HepG2 (cell line): ENCODE results near the gene SLC25A19. TPM values are rescaled to one million over a fixed set of nuclear protein-coding genes. Genes with fewer than 3 reads are reported as not detected.

Experiments
- ADNP ChIP-seq: sonication (generic); formaldehyde crosslinking; IDR thresholded peaks from 2 replicates; pipeline ENCODE4 v1.4.0; 2020; ENCODE audit warnings: missing genetic modification reagents
- ARHGAP35 ChIP-seq: sonication (generic); formaldehyde crosslinking; IDR thresholded peaks from 2 replicates; pipeline ENCODE4 v1.9.0; 2022; ENCODE audit warnings: mild to moderate bottlenecking, inconsistent platforms, moderate library complexity, missing genetic modification reagents, borderline replicate concordance
- DNMT3B ChIP-seq: conservative IDR thresholded peaks from 2 replicates; pipeline ENCODE4 v1.6.1; 2016; ENCODE audit warnings: missing biosample characterization, control low read depth
- FLYWCH1 ChIP-seq: sonication (generic); formaldehyde crosslinking; IDR thresholded peaks from 2 replicates; pipeline ENCODE4 v1.8.1; 2023; ENCODE audit warnings: mild to moderate bottlenecking, missing genetic modification reagents
- GATAD2A ChIP-seq: IDR thresholded peaks from 2 replicates; pipeline ENCODE4 v1.6.1; 2016
- GLI4 ChIP-seq: sonication (generic); formaldehyde crosslinking; IDR thresholded peaks from 2 replicates; pipeline ENCODE4 v1.5.1; 2020; ENCODE audit warnings: missing genetic modification reagents, mild to moderate bottlenecking, moderate library complexity, borderline replicate concordance
- GPN1 ChIP-seq: sonication (generic); formaldehyde crosslinking; IDR thresholded peaks from 2 replicates; pipeline ENCODE4 v1.5.1; 2020; ENCODE audit warnings: missing genetic modification reagents, borderline replicate concordance
- HNRNPLL ChIP-seq: fragments of 200-400 bp; formaldehyde crosslinking; IDR thresholded peaks from 2 replicates; pipeline ENCODE4 v1.6.1; 2017; ENCODE audit warnings: mild to moderate bottlenecking, low read depth, low read length; ENCODE audit not compliant: poor library complexity, severe bottlenecking
- KAT8 ChIP-seq: IDR thresholded peaks from 2 replicates; pipeline ENCODE4 v1.6.1; 2016; ENCODE audit warnings: missing genetic modification reagents, missing compliant biosample characterization
- KLF13 ChIP-seq: sonication (generic); formaldehyde crosslinking; IDR thresholded peaks from 2 replicates; pipeline ENCODE4 v1.4.0; 2020; ENCODE audit warnings: mild to moderate bottlenecking, missing genetic modification reagents
- LCORL ChIP-seq, 2 experiments: fragments of 450-650 bp in 1 of 2; sonication (generic) in 1 of 2; formaldehyde crosslinking in 1 of 2; IDR thresholded peaks; 2 replicates each; pipeline versions ENCODE4 v1.5.0 to v1.6.1; 2017 to 2020; ENCODE audit warnings: antibody characterized with exemption in 1 of 2, missing genetic modification reagents in 1 of 2
- MEIS2 ChIP-seq: sonication (generic); formaldehyde crosslinking; IDR thresholded peaks from 2 replicates; pipeline ENCODE4 v1.9.0; 2021; ENCODE audit warnings: mild to moderate bottlenecking, missing genetic modification reagents
- PTBP1 ChIP-seq: fragments of 200-400 bp; formaldehyde crosslinking; IDR thresholded peaks from 2 replicates; pipeline ENCODE4 v1.6.1; 2018; ENCODE audit warnings: low read length, low read depth; ENCODE audit not compliant: poor library complexity, severe bottlenecking
- RAD21 ChIP-seq: fragments of 450-650 bp; formaldehyde crosslinking; IDR thresholded peaks from 2 replicates; pipeline ENCODE4 v1.5.0; 2020; ENCODE audit warnings: mild to moderate bottlenecking
- RCOR2 ChIP-seq: IDR thresholded peaks from 2 replicates; pipeline ENCODE4 v1.6.1; 2016; ENCODE audit warnings: missing biosample characterization, missing genetic modification reagents
- ZBTB20 ChIP-seq: sonication (generic); formaldehyde crosslinking; IDR thresholded peaks from 2 replicates; pipeline ENCODE4 v1.8.1; 2023; ENCODE audit warnings: missing genetic modification reagents, low read depth, mild to moderate bottlenecking, borderline replicate concordance
- ZFAT ChIP-seq: sonication (generic); formaldehyde crosslinking; conservative IDR thresholded peaks from 2 replicates; pipeline ENCODE4 v1.8.1; 2023; ENCODE audit warnings: missing genetic modification reagents, inconsistent platforms
- ZNF264 ChIP-seq: sonication (generic); formaldehyde crosslinking; IDR thresholded peaks from 2 replicates; pipeline ENCODE4 v1.4.0; 2020; ENCODE audit warnings: missing genetic modification reagents
- ZNF468 ChIP-seq: sonication (generic); formaldehyde crosslinking; IDR thresholded peaks from 2 replicates; pipeline ENCODE4 v1.8.0; 2022; ENCODE audit warnings: mild to moderate bottlenecking, moderate library complexity, missing genetic modification reagents
- ZNF605 ChIP-seq: sonication (generic); formaldehyde crosslinking; IDR thresholded peaks from 2 replicates; pipeline ENCODE4 v1.8.0; 2022; ENCODE audit warnings: mild to moderate bottlenecking, missing genetic modification reagents
- ZNF775 ChIP-seq: sonication (generic); formaldehyde crosslinking; IDR thresholded peaks from 2 replicates; pipeline ENCODE4 v1.4.0; 2020; ENCODE audit warnings: missing genetic modification reagents, mild to moderate bottlenecking, moderate library complexity, borderline replicate concordance
- polyA plus RNA-seq, 8 experiments: library from polyadenylated mRNA; depleted of rRNA in 3 of 8; stranded (reverse) in 7 of 8; unstranded in 1 of 8; fragments of >200 nt; fragmentation: Illumina TruSeq in 4 of 8; extraction: Trizol in 4 of 8; gene quantifications; 2 replicates each; pipeline versions ENCODE4 v1.2.1 to v1.2.3, GENCODE V29; 2011 to 2016; ENCODE audit warnings: low read depth in 4 of 8, missing spikeins in 1 of 8, mixed read lengths in 1 of 8; ENCODE audit not compliant: insufficient read depth in 1 of 8
- total RNA-seq, 5 experiments: library from RNA; depleted of rRNA; stranded (reverse); fragments of >200 nt; fragmentation: Illumina TruSeq; extraction: Trizol; gene quantifications; 2 replicates each; pipeline ENCODE4 v1.2.3, GENCODE V29; 2016; ENCODE audit warnings: low read depth in 1 of 5
- TF ChIP-seq, protein P1 (sequence below): IDR thresholded peaks from 2 replicates; pipeline ENCODE4 v1.6.1; 2016; ENCODE audit warnings: low read depth, missing genetic modification reagents, missing compliant biosample characterization
- TF ChIP-seq, protein P2 (sequence below): sonication (generic); formaldehyde crosslinking; IDR thresholded peaks from 2 replicates; pipeline ENCODE4 v1.4.0; 2020; ENCODE audit warnings: missing genetic modification reagents, borderline replicate concordance
- TF ChIP-seq, protein P3 (sequence below): sonication (generic); formaldehyde crosslinking; IDR thresholded peaks from 2 replicates; pipeline ENCODE4 v1.8.0; 2022; ENCODE audit warnings: mild to moderate bottlenecking, missing genetic modification reagents

The SLC25A19 gene
- total and polyA plus RNA-seq, 2 of the 13 experiments (the other 11 are each of a cell fraction or from before 2014, with no cell fraction given): 24.4 to 41.4 TPM

DNA sequence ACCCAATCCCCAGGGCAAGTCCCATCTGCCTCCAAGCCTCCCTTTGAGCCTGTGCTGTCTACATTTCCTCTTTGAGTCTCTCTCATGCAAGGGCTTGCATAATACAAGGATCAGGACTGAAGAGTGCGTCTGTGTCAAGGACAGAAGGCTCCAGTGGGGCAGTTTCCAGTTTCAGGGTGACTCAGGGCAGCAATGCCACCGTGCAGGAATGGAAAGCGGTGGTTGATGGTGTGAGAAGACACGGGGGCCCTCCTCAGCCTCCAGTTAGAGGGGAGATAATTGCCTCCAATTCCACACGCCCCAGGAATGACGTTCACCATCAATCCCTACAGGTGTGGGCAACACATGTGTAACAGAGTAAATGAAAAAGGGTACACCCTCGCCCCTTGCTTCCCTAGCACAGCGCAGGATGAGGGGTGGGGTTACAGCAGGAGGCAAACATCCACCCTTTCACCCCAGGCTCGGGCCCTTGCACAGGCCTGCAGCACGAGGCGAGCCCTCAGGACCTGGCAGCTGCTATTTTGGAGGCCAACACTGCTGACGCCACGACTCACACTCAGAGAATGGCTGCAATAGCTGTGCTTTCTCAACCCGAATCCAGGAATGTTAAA lies 24.8 kb upstream of the SLC25A19 start (continued):
- no peak for TF ChIP-seq ZBTB20
- no peak for TF ChIP-seq GPN1 (CRISPR knock-in tag)
- TF ChIP-seq, protein P1, sequence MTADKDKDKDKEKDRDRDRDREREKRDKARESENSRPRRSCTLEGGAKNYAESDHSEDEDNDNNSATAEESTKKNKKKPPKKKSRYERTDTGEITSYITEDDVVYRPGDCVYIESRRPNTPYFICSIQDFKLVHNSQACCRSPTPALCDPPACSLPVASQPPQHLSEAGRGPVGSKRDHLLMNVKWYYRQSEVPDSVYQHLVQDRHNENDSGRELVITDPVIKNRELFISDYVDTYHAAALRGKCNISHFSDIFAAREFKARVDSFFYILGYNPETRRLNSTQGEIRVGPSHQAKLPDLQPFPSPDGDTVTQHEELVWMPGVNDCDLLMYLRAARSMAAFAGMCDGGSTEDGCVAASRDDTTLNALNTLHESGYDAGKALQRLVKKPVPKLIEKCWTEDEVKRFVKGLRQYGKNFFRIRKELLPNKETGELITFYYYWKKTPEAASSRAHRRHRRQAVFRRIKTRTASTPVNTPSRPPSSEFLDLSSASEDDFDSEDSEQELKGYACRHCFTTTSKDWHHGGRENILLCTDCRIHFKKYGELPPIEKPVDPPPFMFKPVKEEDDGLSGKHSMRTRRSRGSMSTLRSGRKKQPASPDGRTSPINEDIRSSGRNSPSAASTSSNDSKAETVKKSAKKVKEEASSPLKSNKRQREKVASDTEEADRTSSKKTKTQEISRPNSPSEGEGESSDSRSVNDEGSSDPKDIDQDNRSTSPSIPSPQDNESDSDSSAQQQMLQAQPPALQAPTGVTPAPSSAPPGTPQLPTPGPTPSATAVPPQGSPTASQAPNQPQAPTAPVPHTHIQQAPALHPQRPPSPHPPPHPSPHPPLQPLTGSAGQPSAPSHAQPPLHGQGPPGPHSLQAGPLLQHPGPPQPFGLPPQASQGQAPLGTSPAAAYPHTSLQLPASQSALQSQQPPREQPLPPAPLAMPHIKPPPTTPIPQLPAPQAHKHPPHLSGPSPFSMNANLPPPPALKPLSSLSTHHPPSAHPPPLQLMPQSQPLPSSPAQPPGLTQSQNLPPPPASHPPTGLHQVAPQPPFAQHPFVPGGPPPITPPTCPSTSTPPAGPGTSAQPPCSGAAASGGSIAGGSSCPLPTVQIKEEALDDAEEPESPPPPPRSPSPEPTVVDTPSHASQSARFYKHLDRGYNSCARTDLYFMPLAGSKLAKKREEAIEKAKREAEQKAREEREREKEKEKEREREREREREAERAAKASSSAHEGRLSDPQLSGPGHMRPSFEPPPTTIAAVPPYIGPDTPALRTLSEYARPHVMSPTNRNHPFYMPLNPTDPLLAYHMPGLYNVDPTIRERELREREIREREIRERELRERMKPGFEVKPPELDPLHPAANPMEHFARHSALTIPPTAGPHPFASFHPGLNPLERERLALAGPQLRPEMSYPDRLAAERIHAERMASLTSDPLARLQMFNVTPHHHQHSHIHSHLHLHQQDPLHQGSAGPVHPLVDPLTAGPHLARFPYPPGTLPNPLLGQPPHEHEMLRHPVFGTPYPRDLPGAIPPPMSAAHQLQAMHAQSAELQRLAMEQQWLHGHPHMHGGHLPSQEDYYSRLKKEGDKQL (CRISPR knock-in tag): no peak
- no peak for TF ChIP-seq KAT8
- no peak for TF ChIP-seq RCOR2
- 0 out of 2 replicates have a peak, but pooled peaks have one; percentile 34 for TF ChIP-seq FLYWCH1 (CRISPR knock-in tag)
- TF ChIP-seq HNRNPLL: no peak
- TF ChIP-seq, protein P2, sequence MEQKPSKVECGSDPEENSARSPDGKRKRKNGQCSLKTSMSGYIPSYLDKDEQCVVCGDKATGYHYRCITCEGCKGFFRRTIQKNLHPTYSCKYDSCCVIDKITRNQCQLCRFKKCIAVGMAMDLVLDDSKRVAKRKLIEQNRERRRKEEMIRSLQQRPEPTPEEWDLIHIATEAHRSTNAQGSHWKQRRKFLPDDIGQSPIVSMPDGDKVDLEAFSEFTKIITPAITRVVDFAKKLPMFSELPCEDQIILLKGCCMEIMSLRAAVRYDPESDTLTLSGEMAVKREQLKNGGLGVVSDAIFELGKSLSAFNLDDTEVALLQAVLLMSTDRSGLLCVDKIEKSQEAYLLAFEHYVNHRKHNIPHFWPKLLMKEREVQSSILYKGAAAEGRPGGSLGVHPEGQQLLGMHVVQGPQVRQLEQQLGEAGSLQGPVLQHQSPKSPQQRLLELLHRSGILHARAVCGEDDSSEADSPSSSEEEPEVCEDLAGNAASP: peak; percentile 75; the same call in 1 of the 2 replicates
- peak; percentile 82 for TF ChIP-seq GATAD2A (CRISPR knock-in tag)
- no peak for TF ChIP-seq ZNF775 (CRISPR knock-in tag)
- TF ChIP-seq RAD21 (CRISPR knock-in tag): no peak
- TF ChIP-seq ZFAT: no peak
- no peak for TF ChIP-seq ARHGAP35
- TF ChIP-seq DNMT3B (CRISPR knock-in tag): no peak
- TF ChIP-seq, protein P3, sequence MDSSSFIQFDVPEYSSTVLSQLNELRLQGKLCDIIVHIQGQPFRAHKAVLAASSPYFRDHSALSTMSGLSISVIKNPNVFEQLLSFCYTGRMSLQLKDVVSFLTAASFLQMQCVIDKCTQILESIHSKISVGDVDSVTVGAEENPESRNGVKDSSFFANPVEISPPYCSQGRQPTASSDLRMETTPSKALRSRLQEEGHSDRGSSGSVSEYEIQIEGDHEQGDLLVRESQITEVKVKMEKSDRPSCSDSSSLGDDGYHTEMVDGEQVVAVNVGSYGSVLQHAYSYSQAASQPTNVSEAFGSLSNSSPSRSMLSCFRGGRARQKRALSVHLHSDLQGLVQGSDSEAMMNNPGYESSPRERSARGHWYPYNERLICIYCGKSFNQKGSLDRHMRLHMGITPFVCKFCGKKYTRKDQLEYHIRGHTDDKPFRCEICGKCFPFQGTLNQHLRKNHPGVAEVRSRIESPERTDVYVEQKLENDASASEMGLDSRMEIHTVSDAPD (CRISPR knock-in tag): no peak
- TF ChIP-seq ADNP: no peak
- TF ChIP-seq ZNF468: no peak
- no peak for TF ChIP-seq GLI4
- TF ChIP-seq ZNF605 (CRISPR knock-in tag): 0 out of 2 replicates have a peak, but pooled peaks have one; percentile 5
- TF ChIP-seq KLF13: no peak
- TF ChIP-seq LCORL (IDR thresholded peaks at IDR 0.05): no peak
- peak; percentile 57 for TF ChIP-seq LCORL (CRISPR knock-in tag; IDR thresholded peaks at IDR 0.05)
- no peak for TF ChIP-seq ZNF264 (CRISPR knock-in tag)
- no peak for TF ChIP-seq MEIS2 (CRISPR knock-in tag)
- no peak for TF ChIP-seq PTBP1
